ENCODE data around the gene MAFB. TPM values are rescaled to one million over a fixed set of nuclear protein-coding genes. Genes with fewer than 3 reads are reported as not detected.
"Not testable (repeated sequence)": the region's sequence is repeated elsewhere in the genome, so short reads cannot be mapped to it uniquely, and the experiment has no call there.

MAFB gene
- 5.9 and 6.1 TPM in 2 replicates for total RNA-seq
- long read RNA-seq, partial matches to known transcripts: 0 of 2 reads
- long read RNA-seq, other reads (novel, unspliced or antisense): 0 of 2 reads

DNA sequence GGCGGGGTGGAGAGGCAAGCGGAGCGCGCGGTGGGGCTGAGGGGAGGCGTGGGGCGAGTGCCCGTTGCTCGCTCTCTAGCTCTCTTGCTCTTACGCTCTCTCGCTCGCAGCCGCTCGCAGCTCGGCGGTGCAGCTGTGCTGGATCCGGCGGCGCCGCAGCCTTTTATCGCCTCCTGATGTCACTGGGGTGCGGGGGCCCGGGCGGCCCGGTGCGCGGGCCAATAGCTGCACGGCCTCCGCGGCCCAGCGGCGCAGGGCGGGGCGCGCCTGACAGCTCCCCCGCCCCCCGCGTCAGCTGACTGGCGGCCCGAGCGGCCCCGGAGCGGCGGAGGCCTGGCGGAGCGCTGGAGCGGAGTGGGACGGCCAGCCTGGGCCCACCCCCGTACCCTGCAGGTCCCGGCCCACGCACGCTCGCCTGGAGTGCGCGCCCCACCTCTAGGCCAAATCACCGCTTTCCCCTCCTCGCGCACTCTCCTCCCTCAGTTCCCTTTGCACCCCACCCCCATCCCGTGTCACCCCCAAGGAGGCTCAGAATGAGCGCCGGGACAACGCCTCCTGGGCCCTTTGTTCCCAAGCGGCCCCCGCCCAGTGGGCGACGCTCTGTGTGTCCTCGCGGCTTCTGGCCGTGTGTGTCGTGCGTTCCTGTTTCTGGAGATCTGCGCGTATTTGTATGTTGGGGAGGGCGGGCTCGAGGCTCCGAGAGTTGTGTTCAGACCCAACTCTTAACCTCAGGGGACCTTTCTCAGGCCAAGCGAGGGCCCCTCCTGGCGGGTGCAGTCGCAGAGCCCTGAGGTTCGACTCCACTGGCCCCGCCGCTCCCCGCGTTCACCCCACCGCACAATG is at the start of gene MAFB:
MAFB (minus strand) TSS at position 137 of the 843 bp plus-strand sequence. CDS start 386 bp downstream, outside the sequence.
- Mint-ChIP-seq H3K27ac (peak within 1 kb of the TSS; percentile 97), H3K4me1 (ENCODE audit: low read depth) (peaks cover 15% of the 10 kb centered on the region), H3K9me3 (ENCODE audit: low read depth) (no peaks in the 10 kb centered on the region), H3K27me3 (peaks cover 85% of the 10 kb centered on the region), H3K4me3 (ENCODE audit: low read depth) (peak within 1 kb of the TSS; percentile 78), H3K36me3 (ENCODE audit: insufficient read depth) (no peaks in the 10 kb centered on the region)
- TF ChIP-seq, protein P1, sequence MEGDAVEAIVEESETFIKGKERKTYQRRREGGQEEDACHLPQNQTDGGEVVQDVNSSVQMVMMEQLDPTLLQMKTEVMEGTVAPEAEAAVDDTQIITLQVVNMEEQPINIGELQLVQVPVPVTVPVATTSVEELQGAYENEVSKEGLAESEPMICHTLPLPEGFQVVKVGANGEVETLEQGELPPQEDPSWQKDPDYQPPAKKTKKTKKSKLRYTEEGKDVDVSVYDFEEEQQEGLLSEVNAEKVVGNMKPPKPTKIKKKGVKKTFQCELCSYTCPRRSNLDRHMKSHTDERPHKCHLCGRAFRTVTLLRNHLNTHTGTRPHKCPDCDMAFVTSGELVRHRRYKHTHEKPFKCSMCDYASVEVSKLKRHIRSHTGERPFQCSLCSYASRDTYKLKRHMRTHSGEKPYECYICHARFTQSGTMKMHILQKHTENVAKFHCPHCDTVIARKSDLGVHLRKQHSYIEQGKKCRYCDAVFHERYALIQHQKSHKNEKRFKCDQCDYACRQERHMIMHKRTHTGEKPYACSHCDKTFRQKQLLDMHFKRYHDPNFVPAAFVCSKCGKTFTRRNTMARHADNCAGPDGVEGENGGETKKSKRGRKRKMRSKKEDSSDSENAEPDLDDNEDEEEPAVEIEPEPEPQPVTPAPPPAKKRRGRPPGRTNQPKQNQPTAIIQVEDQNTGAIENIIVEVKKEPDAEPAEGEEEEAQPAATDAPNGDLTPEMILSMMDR (IDR thresholded peaks at IDR 0.05; ENCODE audit: unreplicated experiment): no peak
- DNase-seq (ENCODE audit: low spot score, unreplicated experiment): peak; percentile 85

DNA sequence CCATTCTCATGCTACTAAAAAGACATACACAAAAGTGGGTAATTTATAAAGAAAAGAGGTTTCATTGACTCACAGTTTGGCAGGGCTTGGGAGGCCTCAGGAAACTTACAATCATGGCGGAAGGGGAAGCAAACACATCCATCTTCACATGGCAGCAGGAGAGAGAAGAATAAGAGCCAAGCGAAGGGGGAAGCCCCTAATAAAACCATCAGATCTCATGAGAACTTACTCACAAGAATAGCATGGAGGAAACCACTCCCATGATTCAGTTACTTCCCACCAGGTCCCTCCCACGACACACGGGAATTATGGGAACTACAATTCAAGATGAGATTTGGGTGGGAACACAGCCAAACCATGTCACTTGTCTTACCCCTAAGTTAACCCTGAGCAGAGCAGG is 47.4 kb upstream of the MAFB start:
- not testable (repeated sequence) for H3K36me3 Mint-ChIP-seq (ENCODE audit: insufficient read depth); H3K9me3 Mint-ChIP-seq (ENCODE audit: low read depth); H3K27ac Mint-ChIP-seq; DNase-seq (ENCODE audit: low spot score, unreplicated experiment); H3K4me1 Mint-ChIP-seq (ENCODE audit: low read depth); H3K4me3 Mint-ChIP-seq (ENCODE audit: low read depth)
- H3K27me3 Mint-ChIP-seq: peaks cover 12% of the 10 kb centered on the region

DNA sequence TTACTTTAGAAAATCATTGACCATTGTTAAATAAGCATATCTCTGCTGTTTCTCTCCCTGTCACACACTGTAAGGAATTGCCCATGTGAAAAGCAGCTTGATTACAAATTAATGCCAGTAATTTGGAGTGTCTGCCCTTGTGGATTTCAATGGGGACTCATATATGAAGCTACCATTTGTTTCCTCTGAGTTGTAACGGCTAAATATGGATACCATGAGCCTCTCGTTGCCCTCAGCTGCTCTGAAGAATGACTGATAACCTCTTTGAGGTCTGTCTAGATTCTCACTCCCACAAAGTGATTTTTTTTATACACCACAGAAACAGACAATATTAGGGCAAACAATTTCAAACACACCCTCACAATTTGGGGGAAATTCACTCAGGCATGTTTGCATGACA is 40.0 kb upstream of the MAFB start:
- H3K4me3 Mint-ChIP-seq (ENCODE audit: low read depth): no peak overlapping the region
- no peaks in the 10 kb centered on the region for H3K36me3 Mint-ChIP-seq (ENCODE audit: insufficient read depth)
- H3K4me1 Mint-ChIP-seq (ENCODE audit: low read depth): no peaks in the 10 kb centered on the region
- H3K27me3 Mint-ChIP-seq: peaks cover 6% of the 10 kb centered on the region
- TF ChIP-seq, protein P1 (IDR thresholded peaks at IDR 0.05; ENCODE audit: unreplicated experiment): no peak
- H3K9me3 Mint-ChIP-seq (ENCODE audit: low read depth): peaks cover 7% of the 10 kb centered on the region
- DNase-seq (ENCODE audit: low spot score, unreplicated experiment): no peak
- no peak overlapping the region for H3K27ac Mint-ChIP-seq

DNA sequence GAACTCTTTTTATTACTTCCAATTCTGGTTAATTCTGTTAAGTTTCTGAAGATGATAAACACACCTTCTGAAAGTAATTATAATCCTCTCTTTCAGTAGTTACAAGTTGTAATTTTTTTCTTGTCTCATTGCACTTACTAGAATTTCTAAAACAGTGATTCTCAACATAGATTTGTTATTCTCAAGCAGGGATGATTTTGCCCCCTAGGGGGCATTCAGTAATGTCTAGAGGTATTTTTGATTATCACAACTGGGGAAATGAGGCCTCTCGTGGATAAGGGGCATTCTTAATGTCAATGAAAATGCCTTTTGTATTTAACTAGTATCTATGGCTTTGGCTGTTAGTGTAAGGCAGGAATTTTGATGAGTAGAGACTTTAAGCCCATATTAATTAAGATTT is 39.4 kb upstream of the MAFB start:
- peaks cover 2% of the 10 kb centered on the region for H3K27me3 Mint-ChIP-seq
- no peaks in the 10 kb centered on the region for H3K4me1 Mint-ChIP-seq (ENCODE audit: low read depth)
- H3K4me3 Mint-ChIP-seq (ENCODE audit: low read depth): no peak overlapping the region
- TF ChIP-seq, protein P1 (IDR thresholded peaks at IDR 0.05; ENCODE audit: unreplicated experiment): peak; percentile 17
- peaks cover 7% of the 10 kb centered on the region for H3K9me3 Mint-ChIP-seq (ENCODE audit: low read depth)
- H3K27ac Mint-ChIP-seq: no peak overlapping the region
- H3K36me3 Mint-ChIP-seq (ENCODE audit: insufficient read depth): no peaks in the 10 kb centered on the region
- DNase-seq (ENCODE audit: low spot score, unreplicated experiment): no peak

DNA sequence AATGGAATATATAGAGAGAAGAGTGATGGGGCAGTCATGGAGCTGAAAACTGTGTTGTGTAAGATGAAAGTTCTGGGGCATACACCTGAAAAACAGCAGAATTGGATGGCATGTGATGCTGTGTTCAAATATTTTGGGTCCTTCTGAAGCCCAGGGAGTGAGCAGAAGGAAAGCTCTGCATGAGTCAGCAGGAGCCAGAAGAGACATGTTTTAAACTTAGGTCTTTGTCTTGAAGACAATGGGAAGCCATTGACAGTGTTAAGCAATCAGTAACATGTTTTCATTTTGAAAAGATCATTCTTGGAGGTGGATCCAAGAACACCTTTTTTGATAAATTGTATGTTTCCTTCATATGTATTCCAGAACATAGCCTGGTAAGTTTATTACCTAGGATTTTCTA is 38.9 kb upstream of the MAFB start:
- Mint-ChIP-seq H3K4me3 (ENCODE audit: low read depth) (no peak overlapping the region), H3K27ac (no peak overlapping the region), H3K27me3 (no peaks in the 10 kb centered on the region), H3K9me3 (ENCODE audit: low read depth) (peaks cover 7% of the 10 kb centered on the region), H3K36me3 (ENCODE audit: insufficient read depth) (no peaks in the 10 kb centered on the region), H3K4me1 (ENCODE audit: low read depth) (no peaks in the 10 kb centered on the region)
- TF ChIP-seq, protein P1 (IDR thresholded peaks at IDR 0.05; ENCODE audit: unreplicated experiment): no peak
- DNase-seq (ENCODE audit: low spot score, unreplicated experiment): no peak

DNA sequence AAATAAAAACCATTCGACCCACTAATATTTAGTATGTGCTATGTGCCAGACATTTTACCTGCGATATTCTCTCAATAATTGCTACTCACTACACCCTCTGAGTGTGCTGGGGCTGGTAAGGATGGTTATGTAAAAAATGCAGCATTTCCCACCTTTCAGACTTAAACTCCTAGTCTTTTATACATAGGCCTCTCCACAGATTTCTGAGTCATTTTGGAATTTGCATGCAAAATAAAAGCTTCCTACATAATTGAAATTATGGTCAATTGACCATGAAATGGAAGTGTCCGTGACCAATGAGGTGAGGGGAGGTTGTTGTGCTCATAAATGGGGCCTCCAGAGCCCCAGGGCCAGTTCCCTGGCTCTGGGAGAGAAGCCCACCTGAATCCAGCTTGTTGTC is 37.7 kb upstream of the MAFB start:
- TF ChIP-seq, protein P1 (IDR thresholded peaks at IDR 0.05; ENCODE audit: unreplicated experiment): no peak
- H3K27ac Mint-ChIP-seq: no peak overlapping the region
- peaks cover 5% of the 10 kb centered on the region for H3K27me3 Mint-ChIP-seq
- no peak for DNase-seq (ENCODE audit: low spot score, unreplicated experiment)
- no peaks in the 10 kb centered on the region for H3K4me1 Mint-ChIP-seq (ENCODE audit: low read depth)
- peaks cover 7% of the 10 kb centered on the region for H3K9me3 Mint-ChIP-seq (ENCODE audit: low read depth)
- H3K4me3 Mint-ChIP-seq (ENCODE audit: low read depth): no peak overlapping the region
- no peaks in the 10 kb centered on the region for H3K36me3 Mint-ChIP-seq (ENCODE audit: insufficient read depth)

Data from progenitor cell of endocrine pancreas (in vitro differentiated cells).